ENCODE measurements around the gene TMEM38B. TPM values are rescaled to one million over a fixed set of nuclear protein-coding genes. Genes with fewer than 3 reads are reported as not detected.
"Not testable (repeated sequence)": the region's sequence is repeated elsewhere in the genome, so short reads cannot be mapped to it uniquely, and the experiment has no call there.

The TMEM38B gene
- total and polyA plus RNA-seq, 2 experiments from 2014 or later: 22.0 to 28.4 TPM

GRCh38 chr9:105698348-105698870, 4.1 kb downstream of the TMEM38B start:
- no peaks in the 10 kb centered on the region for H4K20me1 ChIP-seq (ENCODE audit: insufficient read depth, poor library complexity, severe bottlenecking)
- TF ChIP-seq CTCF (IDR thresholded peaks at IDR 0.05; ENCODE audit: poor library complexity) (no peak), EZH2phosphoT487 (IDR thresholded peaks at IDR 0.05; ENCODE audit: low read depth, severe bottlenecking, unreplicated experiment) (no peak), EZH2 (IDR thresholded peaks at IDR 0.05; ENCODE audit: borderline replicate concordance) (no peak)
- H3K79me2 ChIP-seq: peaks cover 56% of the 10 kb centered on the region
- DNase-seq (ENCODE audit: low spot score): no peak
- no peaks in the 10 kb centered on the region for H3K9me3 ChIP-seq (ENCODE audit: low read depth)
- no peak overlapping the region for H3K4me2 ChIP-seq
- peaks cover 2% of the 10 kb centered on the region for H3K27me3 ChIP-seq
- no peaks in the 10 kb centered on the region for H3K36me3 ChIP-seq (replicated peaks; ENCODE audit: insufficient read depth, low read depth)
- WGBS (ENCODE audit: low lambda C conversion rate, missing lambda C conversion rate): 93% methylated on average over 1 of the region's 1 CpG
- no peak overlapping the region for H2AFZ ChIP-seq
- H3K9me2 ChIP-seq (replicated peaks; ENCODE audit: insufficient read depth): no peaks in the 10 kb centered on the region
- H3K4me1 ChIP-seq (ENCODE audit: insufficient read depth): peaks cover 2% of the 10 kb centered on the region
- no peak overlapping the region for H3K4me3 ChIP-seq
- no peak overlapping the region for H3K27ac ChIP-seq

- H3K79me2 ChIP-seq: peaks cover 65% of the 10 kb centered on the region
- 60% methylated on average over 1 of the region's 1 CpG for WGBS (ENCODE audit: low lambda C conversion rate, missing lambda C conversion rate)
- H3K27ac ChIP-seq: peak overlapping the region; percentile 61
These were observed 6.3 kb downstream of the TMEM38B start for GRCh38 chr9:105700668-105701067.

DNA sequence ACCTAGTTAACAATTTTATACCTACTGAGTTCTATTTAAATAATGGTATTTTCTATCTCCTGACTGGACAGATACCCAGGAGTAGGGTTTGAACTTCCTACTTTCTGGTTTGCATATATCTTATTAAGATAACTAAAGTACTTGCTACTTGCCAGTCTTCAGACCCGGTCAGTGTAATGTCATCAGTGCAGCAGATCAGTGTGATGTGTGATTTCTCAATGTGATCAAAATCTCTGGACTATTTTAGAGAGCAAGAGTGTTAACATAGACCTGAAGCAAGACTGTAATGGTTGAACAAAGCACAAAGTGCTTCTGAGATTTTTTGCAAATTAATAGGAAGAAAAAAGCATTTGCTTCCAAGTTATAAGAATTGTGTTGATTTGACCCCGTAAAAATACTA, 6.8 kb downstream of the TMEM38B start:
- Histone ChIP-seq H3K27me3 (no peaks in the 10 kb centered on the region), H3K4me3 (no peak overlapping the region), H2AFZ (no peak overlapping the region), H3K4me1 (ENCODE audit: insufficient read depth) (no peaks in the 10 kb centered on the region), H3K9me2 (replicated peaks; ENCODE audit: insufficient read depth) (no peaks in the 10 kb centered on the region), H3K4me2 (peak overlapping the region; percentile 41), H3K79me2 (peaks cover 61% of the 10 kb centered on the region), H4K20me1 (ENCODE audit: insufficient read depth, poor library complexity, severe bottlenecking) (no peaks in the 10 kb centered on the region), H3K36me3 (replicated peaks; ENCODE audit: insufficient read depth, low read depth) (no peaks in the 10 kb centered on the region), H3K9me3 (ENCODE audit: low read depth) (no peaks in the 10 kb centered on the region), H3K27ac (peak overlapping the region; percentile 61)
- TF ChIP-seq EZH2 (IDR thresholded peaks at IDR 0.05; ENCODE audit: borderline replicate concordance): no peak
- TF ChIP-seq CTCF (IDR thresholded peaks at IDR 0.05; ENCODE audit: poor library complexity): no peak
- no peak for DNase-seq (ENCODE audit: low spot score)
- 90% methylated on average over 2 of the region's 2 CpGs for WGBS (ENCODE audit: low lambda C conversion rate, missing lambda C conversion rate)

More at GRCh38 chr9:105700668-105701067, 6.3 kb downstream of the TMEM38B start:
- Histone ChIP-seq H3K9me3 (ENCODE audit: low read depth) (no peaks in the 10 kb centered on the region), H3K4me1 (ENCODE audit: insufficient read depth) (no peaks in the 10 kb centered on the region), H3K9me2 (replicated peaks; ENCODE audit: insufficient read depth) (no peaks in the 10 kb centered on the region), H4K20me1 (ENCODE audit: insufficient read depth, poor library complexity, severe bottlenecking) (no peaks in the 10 kb centered on the region), H3K36me3 (replicated peaks; ENCODE audit: insufficient read depth, low read depth) (no peaks in the 10 kb centered on the region), H3K27me3 (no peaks in the 10 kb centered on the region), H3K4me3 (no peak overlapping the region), H2AFZ (no peak overlapping the region), H3K4me2 (peak overlapping the region; percentile 41)
- TF ChIP-seq EZH2 (IDR thresholded peaks at IDR 0.05; ENCODE audit: borderline replicate concordance): no peak
- no peak for TF ChIP-seq EZH2phosphoT487 (IDR thresholded peaks at IDR 0.05; ENCODE audit: low read depth, severe bottlenecking, unreplicated experiment)
- no peak for TF ChIP-seq CTCF (IDR thresholded peaks at IDR 0.05; ENCODE audit: poor library complexity)
- DNase-seq (ENCODE audit: low spot score): no peak

GRCh38 chr9:105702207-105702606, 7.9 kb downstream of the TMEM38B start:
- H3K9me3 ChIP-seq (ENCODE audit: low read depth): no peaks in the 10 kb centered on the region
- H3K36me3 ChIP-seq (replicated peaks; ENCODE audit: insufficient read depth, low read depth): no peaks in the 10 kb centered on the region
- H3K4me2 ChIP-seq: no peak overlapping the region
- TF ChIP-seq CTCF (IDR thresholded peaks at IDR 0.05; ENCODE audit: poor library complexity): no peak
- TF ChIP-seq EZH2phosphoT487 (IDR thresholded peaks at IDR 0.05; ENCODE audit: low read depth, severe bottlenecking, unreplicated experiment): no peak
- TF ChIP-seq EZH2 (IDR thresholded peaks at IDR 0.05; ENCODE audit: borderline replicate concordance): no peak
- no peaks in the 10 kb centered on the region for H3K4me1 ChIP-seq (ENCODE audit: insufficient read depth)
- H3K79me2 ChIP-seq: peaks cover 51% of the 10 kb centered on the region
- H3K4me3 ChIP-seq: no peak overlapping the region
- no peak overlapping the region for H2AFZ ChIP-seq
- no peak overlapping the region for H3K27ac ChIP-seq
- H3K9me2 ChIP-seq (replicated peaks; ENCODE audit: insufficient read depth): no peaks in the 10 kb centered on the region
- DNase-seq (ENCODE audit: low spot score): no peak
- WGBS (ENCODE audit: low lambda C conversion rate, missing lambda C conversion rate): 97% methylated on average over 1 of the region's 1 CpG
- no peaks in the 10 kb centered on the region for H4K20me1 ChIP-seq (ENCODE audit: insufficient read depth, poor library complexity, severe bottlenecking)
- H3K27me3 ChIP-seq: no peaks in the 10 kb centered on the region

DNA sequence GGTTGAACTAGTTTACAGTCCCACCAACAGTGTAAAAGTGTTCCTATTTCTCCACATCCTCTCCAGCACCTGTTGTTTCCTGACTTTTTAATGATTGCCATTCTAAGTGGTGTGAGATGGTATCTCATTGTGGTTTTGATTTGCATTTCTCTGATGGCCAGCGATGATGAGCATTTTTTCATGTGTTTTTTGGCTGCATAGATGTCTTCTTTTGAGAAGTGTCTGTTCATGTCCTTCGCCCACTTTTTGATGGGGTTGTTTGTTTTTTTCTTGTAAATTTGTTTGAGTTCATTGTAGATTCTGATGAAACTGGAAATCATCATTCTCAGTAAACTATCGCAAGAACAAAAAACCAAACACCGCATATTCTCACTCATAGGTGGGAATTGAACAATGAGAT, 9.3 kb downstream of the TMEM38B start:
- not testable (repeated sequence) for H2AFZ ChIP-seq; H3K4me1 ChIP-seq (ENCODE audit: insufficient read depth); H3K4me3 ChIP-seq; H3K9me2 ChIP-seq (replicated peaks; ENCODE audit: insufficient read depth); H3K36me3 ChIP-seq (replicated peaks; ENCODE audit: insufficient read depth, low read depth); DNase-seq (ENCODE audit: low spot score); H3K27me3 ChIP-seq; H3K9me3 ChIP-seq (ENCODE audit: low read depth); H4K20me1 ChIP-seq (ENCODE audit: insufficient read depth, poor library complexity, severe bottlenecking); H3K4me2 ChIP-seq; H3K27ac ChIP-seq
- peaks cover 42% of the 10 kb centered on the region for H3K79me2 ChIP-seq
- WGBS (ENCODE audit: low lambda C conversion rate, missing lambda C conversion rate): 84% methylated on average over 4 of the region's 4 CpGs

Data from hepatocyte (in vitro differentiated cells).